ENCODE data around the gene SPATC1L. TPM values are rescaled to one million over a fixed set of nuclear protein-coding genes. Genes with fewer than 3 reads are reported as not detected.

Gene SPATC1L
- polyA plus RNA-seq, 3 donors: 3.3 to 6.7 (median 5.8) TPM

DNA sequence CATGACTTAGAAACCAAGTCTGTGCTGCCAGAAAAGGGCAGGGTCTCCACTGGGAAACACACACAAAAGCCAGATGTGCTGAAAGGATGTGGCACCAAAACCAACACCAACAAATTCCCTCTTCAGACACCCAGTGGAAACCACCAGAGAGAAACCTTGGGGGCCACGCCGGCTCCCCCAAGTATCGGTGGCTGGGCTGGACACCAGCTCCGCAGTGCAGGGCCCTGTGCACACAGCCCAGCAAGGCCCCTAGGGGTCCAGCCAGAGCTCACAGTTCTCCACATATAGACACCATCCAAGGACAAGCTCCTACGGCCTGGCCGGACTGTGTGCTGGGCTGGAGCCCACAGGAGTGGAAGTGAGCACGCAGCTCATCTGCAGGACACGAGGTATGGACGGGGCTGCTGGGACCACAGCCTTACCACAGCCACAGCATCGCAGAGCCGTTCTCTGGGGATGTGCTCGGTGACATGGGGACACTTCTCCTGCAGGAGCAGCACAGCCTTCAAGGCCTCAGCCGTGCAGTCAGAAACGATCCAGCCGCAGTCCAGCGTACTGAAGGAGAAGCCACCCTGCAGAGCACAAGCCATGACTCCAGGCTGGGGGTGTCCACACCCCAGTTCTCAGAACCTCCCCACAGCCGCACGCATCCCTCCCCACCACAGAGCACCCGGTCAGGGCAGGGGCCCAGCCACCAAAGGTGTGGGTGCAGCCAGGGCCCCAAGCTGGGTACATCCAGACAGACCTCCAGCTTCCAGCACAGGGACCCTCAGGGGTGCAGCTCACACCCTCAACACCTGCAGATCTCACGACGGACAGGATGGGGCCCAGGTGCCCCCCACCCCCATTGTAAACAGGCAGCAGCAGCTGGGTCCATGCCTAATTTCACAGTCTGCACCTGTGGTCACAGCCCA, 23.0 kb upstream of the SPATC1L start:
- intact Hi-C loops (cut with micrococcal nuclease): no loop called here
- Histone ChIP-seq H3K79me2 (ENCODE audit: insufficient read depth, low read length) (no peaks in the 10 kb centered on the region), H3K9me3 (replicated peaks in 1 of 2; ENCODE audit: control insufficient read depth in 1 of 2, insufficient read depth in 1 of 2, low read length in 2 of 2) (no peaks in the 10 kb centered on the region), H3K4me1 (ENCODE audit: control insufficient read depth in 1 of 2, insufficient read depth in 2 of 2, low read length in 2 of 2) (no peaks in the 10 kb centered on the region), H3K9ac (ENCODE audit: insufficient read depth, low read length, poor library complexity, severe bottlenecking) (no peak overlapping the region), H3K4me3 (replicated peaks in 1 of 3; ENCODE audit: low read depth in 2 of 3, low read length in 3 of 3) (no peak overlapping the region), H3K36me3 (replicated peaks in 1 of 2; ENCODE audit: control insufficient read depth in 1 of 2, insufficient read depth in 2 of 2, low read length in 2 of 2) (peaks cover 2 to 36% of the 10 kb centered on the region in 2 donors), H3K4me2 (replicated peaks; ENCODE audit: extremely low read depth, low read length, poor library complexity, severe bottlenecking) (no peak overlapping the region), H2AFZ (ENCODE audit: insufficient read depth, low read depth, low read length, poor library complexity, severe bottlenecking) (no peak overlapping the region), H3K27ac (ENCODE audit: low read depth in 1 of 2, low read length in 2 of 2) (no peak overlapping the region), H4K20me1 (ENCODE audit: insufficient read depth, low read length) (no peaks in the 10 kb centered on the region), H3K27me3 (ENCODE audit: control insufficient read depth in 2 of 2, insufficient read depth in 2 of 2, low read length in 2 of 2) (no peaks in the 10 kb centered on the region)
- peak overlapping the region in 1 of 7 donors; percentile 22 for H3K27ac Mint-ChIP-seq
- WGBS (ENCODE audit: insufficient coverage): 97% methylated on average over 15 of the region's 21 CpGs
- peaks cover 0 to 3% (median 0%) of the 10 kb centered on the region in 3 donors for H3K27me3 Mint-ChIP-seq (ENCODE audit: low read depth in 3 of 3)
- no peaks in the 10 kb centered on the region for H3K4me1 Mint-ChIP-seq
- TF ChIP-seq, protein P1, sequence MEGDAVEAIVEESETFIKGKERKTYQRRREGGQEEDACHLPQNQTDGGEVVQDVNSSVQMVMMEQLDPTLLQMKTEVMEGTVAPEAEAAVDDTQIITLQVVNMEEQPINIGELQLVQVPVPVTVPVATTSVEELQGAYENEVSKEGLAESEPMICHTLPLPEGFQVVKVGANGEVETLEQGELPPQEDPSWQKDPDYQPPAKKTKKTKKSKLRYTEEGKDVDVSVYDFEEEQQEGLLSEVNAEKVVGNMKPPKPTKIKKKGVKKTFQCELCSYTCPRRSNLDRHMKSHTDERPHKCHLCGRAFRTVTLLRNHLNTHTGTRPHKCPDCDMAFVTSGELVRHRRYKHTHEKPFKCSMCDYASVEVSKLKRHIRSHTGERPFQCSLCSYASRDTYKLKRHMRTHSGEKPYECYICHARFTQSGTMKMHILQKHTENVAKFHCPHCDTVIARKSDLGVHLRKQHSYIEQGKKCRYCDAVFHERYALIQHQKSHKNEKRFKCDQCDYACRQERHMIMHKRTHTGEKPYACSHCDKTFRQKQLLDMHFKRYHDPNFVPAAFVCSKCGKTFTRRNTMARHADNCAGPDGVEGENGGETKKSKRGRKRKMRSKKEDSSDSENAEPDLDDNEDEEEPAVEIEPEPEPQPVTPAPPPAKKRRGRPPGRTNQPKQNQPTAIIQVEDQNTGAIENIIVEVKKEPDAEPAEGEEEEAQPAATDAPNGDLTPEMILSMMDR (IDR thresholded peaks at IDR 0.05): no peak
- no peak for DNase-seq
- H3K4me3 Mint-ChIP-seq: no peak overlapping the region
- H3K36me3 Mint-ChIP-seq: peaks cover 41 to 49% of the 10 kb centered on the region in 2 donors
- no peaks in the 10 kb centered on the region for H3K9me3 Mint-ChIP-seq

DNA sequence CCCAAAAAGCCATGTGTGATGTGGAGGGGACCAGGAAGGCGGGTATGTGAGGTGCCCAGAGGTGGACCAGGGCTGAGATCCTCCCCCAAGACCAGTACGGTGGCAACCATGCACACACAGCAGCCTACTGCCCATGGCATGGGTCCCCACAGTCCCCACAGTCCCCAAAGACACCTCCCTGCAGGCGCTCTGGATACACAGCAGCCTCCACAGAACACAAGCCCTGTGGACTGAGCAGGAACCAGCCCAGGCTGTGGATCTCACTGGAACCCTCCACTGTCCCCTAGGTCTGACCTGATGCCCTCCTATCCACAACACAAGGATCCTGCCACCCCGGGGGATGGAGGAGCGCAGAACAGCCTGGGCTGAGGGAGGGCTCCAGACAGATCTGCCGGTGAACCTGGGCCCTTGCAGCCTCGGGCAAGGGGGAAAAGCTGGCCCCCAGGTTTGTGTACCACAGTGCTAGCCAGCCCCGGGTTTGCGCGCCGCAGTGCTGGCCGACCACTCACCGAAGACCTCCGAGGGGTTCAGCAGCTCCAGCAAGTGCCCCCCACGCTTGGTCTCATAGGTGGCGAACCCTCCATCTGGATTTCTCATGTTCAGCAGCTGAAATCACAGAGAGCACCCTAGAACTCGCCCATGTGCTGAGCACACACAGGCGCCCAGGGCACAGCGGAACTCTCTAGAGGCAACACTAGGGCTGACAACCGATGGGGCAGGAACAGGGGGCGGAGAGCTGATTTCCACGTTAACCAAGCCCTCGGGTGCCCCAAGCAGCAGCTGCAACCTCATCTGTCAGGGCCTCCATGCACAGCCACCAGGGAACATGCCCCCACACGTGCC, 22.1 kb upstream of the SPATC1L start:
- Histone ChIP-seq H2AFZ (ENCODE audit: insufficient read depth, low read depth, low read length, poor library complexity, severe bottlenecking) (no peak overlapping the region), H3K4me1 (ENCODE audit: control insufficient read depth in 1 of 2, insufficient read depth in 2 of 2, low read length in 2 of 2) (no peaks in the 10 kb centered on the region), H3K4me3 (replicated peaks in 1 of 3; ENCODE audit: low read depth in 2 of 3, low read length in 3 of 3) (no peak overlapping the region), H4K20me1 (ENCODE audit: insufficient read depth, low read length) (no peaks in the 10 kb centered on the region), H3K79me2 (ENCODE audit: insufficient read depth, low read length) (no peaks in the 10 kb centered on the region), H3K9me3 (replicated peaks in 1 of 2; ENCODE audit: control insufficient read depth in 1 of 2, insufficient read depth in 1 of 2, low read length in 2 of 2) (no peaks in the 10 kb centered on the region), H3K9ac (ENCODE audit: insufficient read depth, low read length, poor library complexity, severe bottlenecking) (no peak overlapping the region), H3K27ac (ENCODE audit: low read depth in 1 of 2, low read length in 2 of 2) (no peak overlapping the region), H3K27me3 (ENCODE audit: control insufficient read depth in 2 of 2, insufficient read depth in 2 of 2, low read length in 2 of 2) (no peaks in the 10 kb centered on the region), H3K4me2 (replicated peaks; ENCODE audit: extremely low read depth, low read length, poor library complexity, severe bottlenecking) (no peak overlapping the region), H3K36me3 (replicated peaks in 1 of 2; ENCODE audit: control insufficient read depth in 1 of 2, insufficient read depth in 2 of 2, low read length in 2 of 2) (peaks cover 2 to 36% of the 10 kb centered on the region in 2 donors)
- DNase-seq: no peak
- Mint-ChIP-seq H3K36me3 (peaks cover 38 to 49% of the 10 kb centered on the region in 2 donors), H3K4me3 (no peak overlapping the region), H3K27me3 (ENCODE audit: low read depth in 3 of 3) (peaks cover 0 to 3% (median 0%) of the 10 kb centered on the region in 3 donors), H3K4me1 (no peaks in the 10 kb centered on the region), H3K9me3 (no peaks in the 10 kb centered on the region), H3K27ac (no peak overlapping the region)
- WGBS (ENCODE audit: insufficient coverage): 98% methylated on average over 23 of the region's 24 CpGs
- TF ChIP-seq, protein P1 (IDR thresholded peaks at IDR 0.05): no peak
- intact Hi-C loops (cut with micrococcal nuclease): no loop called here

Measured in CD14-positive monocyte (primary cell).